Peyer's patch (tissue), 4 donors: ENCODE measurements around the gene TPGS1.

Experiments
- CTCF ChIP-seq, 6 experiments: fragments of 450-650 bp in 4 of 6; fragments of 200-600 bp in 2 of 6; sonication (generic) in 1 of 6; IDR thresholded peaks; one replicate each; pipeline ENCODE4 v1.5.1; 2017 to 2019; ENCODE audit warnings: antibody characterized with exemption in 6 of 6, mild to moderate bottlenecking in 3 of 6, moderate library complexity in 1 of 6
- POLR2A ChIP-seq, 2 donors: fragments of 450-650 bp; IDR thresholded peaks; one replicate each; pipeline ENCODE4 v1.5.1; 2017; ENCODE audit warnings: antibody characterized with exemption in 2 of 2, mild to moderate bottlenecking in 2 of 2, moderate library complexity in 2 of 2

- TF ChIP-seq CTCF (IDR thresholded peaks at IDR 0.05) (no peak), POLR2A (IDR thresholded peaks at IDR 0.05) (no peak)
Measured at GRCh38 chr19:534088-534487, 26.8 kb downstream of the TPGS1 start.
